Measurements from ENCODE around the gene ATP10B. TPM values are rescaled to one million over a fixed set of nuclear protein-coding genes. Genes with fewer than 3 reads are reported as not detected.

Gene ATP10B
- total and polyA plus RNA-seq, 2 of the 8 experiments (the other 6 are each of a cell fraction or from before 2014, with no cell fraction given) = 0.06 to 0.11 TPM

DNA sequence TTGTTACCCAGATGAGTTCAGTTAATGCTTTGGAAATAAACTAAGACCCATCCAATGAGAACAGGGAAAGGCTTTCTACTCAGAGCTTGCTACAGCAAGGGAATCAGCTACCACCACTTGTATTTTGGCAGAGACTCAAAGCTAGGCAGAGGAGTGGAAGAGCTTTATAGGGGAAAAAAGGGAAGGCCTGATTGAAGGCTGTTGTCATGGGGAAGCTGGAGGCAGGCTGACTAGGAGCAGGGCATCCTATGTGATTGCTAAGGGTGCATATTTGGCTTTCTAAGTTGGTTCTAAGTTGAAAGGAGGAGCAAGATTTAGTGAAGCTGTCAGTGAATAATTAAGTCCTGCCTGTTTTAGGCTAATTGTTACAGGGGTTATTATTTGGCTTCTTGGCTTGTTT is 314.9 kb downstream of the ATP10B start (continued):
- no peak for TF ChIP-seq TBP (IDR thresholded peaks at IDR 0.05; ENCODE audit: low read depth, low read length)
- TF ChIP-seq JUN (IDR thresholded peaks at IDR 0.05; ENCODE audit: low read depth, low read length) = no peak
- TF ChIP-seq POLR2AphosphoS5 (IDR thresholded peaks at IDR 0.05; ENCODE audit: low read depth, low read length) = no peak
- TF ChIP-seq CBX8 (IDR thresholded peaks at IDR 0.05; ENCODE audit: borderline replicate concordance, low read depth, low read length) = no peak
- no peak for TF ChIP-seq EZH2 (IDR thresholded peaks at IDR 0.05; ENCODE audit: low read depth, low read length, severe bottlenecking)

Measured in H1 (cell line).